ENCODE data around the gene SOX4.
"Not testable (repeated sequence)": the region's sequence is repeated elsewhere in the genome, so short reads cannot be mapped to it uniquely, and the experiment has no call there.

SOX4 gene

DNA sequence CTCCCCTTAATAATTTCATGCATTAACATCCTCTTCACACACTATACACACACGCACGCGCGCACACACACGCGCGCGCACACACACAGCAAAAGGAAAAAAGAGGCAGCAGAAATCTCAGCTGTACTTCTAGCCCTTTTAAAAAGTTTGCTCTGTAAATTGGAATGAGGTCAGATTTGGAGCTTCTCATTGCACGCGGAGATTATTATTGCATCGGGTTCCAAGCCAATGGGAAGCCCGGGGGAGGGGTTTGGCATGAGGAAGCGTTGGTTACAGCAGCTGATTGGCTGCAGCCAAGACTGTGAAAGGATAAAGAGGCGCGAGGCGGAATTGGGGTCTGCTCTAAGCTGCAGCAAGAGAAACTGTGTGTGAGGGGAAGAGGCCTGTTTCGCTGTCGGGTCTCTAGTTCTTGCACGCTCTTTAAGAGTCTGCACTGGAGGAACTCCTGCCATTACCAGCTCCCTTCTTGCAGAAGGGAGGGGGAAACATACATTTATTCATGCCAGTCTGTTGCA lies at the start of gene SOX4:
Gene SOX4 (plus strand): TSS at position 340 of the 515 bp plus-strand sequence. CDS start 784 bp downstream, outside the sequence.
- peak; percentile 70 for DNase-seq
- ATAC-seq = peak; percentile 73

DNA sequence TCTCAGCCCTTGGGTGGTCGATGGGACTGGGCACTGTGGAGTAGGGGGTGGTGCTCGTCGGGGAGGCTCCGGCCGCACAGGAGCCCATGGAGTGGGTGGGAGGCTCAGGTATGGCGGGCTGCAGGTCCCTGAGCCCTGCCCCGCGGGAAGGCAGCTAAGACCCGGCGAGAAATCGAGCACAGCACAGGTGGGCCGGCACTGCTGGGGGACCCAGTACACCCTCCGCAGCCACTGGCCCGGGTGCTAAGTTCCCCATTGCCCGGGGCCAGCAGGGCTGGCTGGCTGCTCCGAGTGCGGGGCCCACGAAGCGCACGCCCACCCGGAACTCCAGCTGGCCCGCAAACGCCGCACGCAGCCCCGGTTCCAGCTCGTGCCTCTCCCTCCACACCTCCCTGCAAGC lies 41.3 kb upstream of the SOX4 start:
- DNase-seq, ATAC-seq: not testable (repeated sequence)

DNA sequence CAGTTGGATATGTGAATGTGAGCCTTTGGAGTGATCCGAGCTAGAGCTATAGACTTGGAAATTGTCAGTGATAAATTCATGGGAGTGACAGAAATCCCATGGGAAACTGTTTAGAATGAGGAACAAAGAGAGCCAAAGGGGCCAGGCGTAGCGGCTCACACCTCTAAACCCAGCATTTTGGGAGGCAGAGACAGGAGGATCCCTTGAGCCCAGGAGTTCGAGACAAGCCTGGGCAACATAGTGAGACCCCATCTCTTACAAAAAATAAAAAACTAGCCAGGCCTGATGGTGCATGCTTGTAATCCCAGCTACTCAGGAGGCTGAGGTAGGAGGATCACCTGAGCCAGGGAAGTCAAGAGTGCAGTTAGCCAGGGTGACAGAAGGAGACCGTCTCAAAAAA lies 39.3 kb upstream of the SOX4 start:
- DNase-seq (no peak), ATAC-seq (no peak)

DNA sequence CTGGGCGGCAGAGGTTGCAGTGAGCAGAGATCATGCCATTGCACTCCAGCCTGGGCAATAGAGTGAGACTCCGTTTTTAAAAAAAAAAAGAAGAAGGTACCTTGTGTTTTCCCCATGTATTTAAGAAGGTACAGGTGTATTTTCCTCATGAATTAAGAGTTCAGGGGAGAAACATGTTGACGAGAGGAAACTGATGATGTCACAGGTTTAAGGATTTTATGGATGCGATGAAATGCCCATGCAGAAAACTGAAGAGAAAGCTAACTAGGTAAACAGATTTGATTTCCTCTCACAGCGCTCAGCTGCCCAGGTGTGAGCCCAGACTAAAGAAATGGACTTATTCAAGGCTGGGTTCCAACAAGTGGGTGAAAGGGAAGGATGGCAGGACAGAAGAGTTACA lies 38.4 kb upstream of the SOX4 start:
- DNase-seq (no peak), ATAC-seq (no peak)

DNA sequence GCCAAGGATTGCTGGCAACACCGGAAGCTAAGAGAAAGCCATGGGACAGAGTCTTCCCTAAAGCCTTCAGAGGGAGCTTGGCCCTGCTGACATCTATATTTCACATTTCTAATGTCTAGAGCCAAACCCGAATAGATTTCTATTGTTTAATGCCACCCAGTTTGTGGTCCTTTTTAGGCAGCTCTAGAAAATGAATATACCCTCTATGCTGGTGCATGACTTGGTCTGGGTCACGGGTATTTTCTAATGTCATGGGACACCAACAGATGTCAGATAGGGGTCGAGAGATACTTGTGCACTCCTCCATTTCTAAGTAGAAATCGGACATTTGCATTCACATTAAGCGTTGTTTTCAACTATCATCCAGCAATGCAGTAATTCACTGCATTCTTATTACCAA lies 37.0 kb upstream of the SOX4 start:
- ATAC-seq (no peak), DNase-seq (no peak)

DNA sequence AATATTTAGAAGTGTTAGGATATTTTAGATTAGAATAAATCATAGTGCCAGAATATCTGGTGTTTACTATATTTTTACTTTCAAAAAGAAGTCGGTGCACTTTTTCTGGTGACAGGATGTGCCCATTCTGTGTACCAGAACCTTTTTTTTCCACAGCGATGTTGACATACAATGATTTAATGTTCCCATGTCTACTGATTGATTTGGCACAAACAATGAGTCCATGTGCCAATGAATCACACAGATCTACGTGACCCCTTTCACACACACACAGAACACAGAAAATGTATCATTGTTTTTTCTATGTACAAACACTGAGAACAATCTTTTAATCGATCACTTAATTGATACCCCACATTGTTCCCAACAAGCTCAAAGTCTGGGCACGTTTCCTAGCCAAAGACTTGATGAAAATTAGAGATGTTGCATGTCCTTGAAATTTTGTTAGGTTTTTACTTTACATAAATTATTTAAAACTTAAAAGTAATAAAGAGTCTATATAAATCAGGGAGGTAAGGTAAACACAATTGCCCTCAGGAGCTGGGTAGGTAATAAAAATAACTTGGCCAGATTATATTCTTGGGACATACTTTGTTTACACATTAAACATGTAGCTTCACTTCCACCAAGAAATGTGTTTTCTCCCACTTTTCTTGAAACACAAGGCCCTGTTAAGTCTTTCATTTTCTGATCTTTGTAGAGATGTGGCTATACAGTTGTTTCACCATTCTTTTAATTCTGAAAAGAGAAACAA lies 36.4 kb upstream of the SOX4 start:
- no peak for ATAC-seq
- no peak for DNase-seq

DNA sequence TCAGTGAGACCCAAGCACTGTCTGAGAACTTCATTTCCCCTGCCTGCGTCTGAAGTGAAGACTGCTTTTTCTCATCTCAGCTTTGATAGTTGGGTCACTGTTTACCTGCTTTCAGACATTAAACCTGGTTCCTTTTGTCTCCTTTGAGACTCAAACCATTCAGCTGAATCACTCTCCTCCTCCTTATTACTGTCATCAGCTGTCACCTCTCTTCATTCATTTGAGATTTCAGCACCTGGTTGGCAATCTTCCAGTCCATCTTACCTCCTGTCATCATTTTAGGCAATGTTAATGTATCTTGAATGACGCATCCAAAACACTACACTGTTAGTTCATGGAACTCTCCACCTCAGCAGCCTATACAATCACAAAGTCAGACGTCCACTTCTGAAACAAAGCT lies 34.3 kb upstream of the SOX4 start:
- no peak for ATAC-seq

DNA sequence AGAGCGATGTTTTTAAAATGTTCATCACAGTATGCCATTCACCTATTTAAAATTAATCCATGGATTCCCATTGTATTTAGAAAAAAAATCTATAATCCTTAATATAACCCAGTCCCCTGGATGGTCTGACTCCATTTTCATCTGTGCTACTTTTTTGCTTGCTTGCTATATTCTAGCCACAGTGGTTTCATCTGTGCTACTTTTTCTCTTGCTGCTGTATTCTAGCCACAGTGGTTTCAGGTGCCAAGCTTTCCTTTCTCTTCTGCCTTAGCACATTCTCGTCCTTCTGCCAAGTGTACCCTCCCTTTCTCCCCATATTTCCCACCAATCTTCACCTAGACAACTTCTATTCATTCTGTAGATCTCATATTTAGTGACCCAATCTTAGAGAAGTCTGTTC lies 33.3 kb upstream of the SOX4 start:
- no peak for ATAC-seq
- no peak for DNase-seq

More for the DNA sequence above, 34.3 kb upstream of the SOX4 start:
- DNase-seq = no peak

DNA sequence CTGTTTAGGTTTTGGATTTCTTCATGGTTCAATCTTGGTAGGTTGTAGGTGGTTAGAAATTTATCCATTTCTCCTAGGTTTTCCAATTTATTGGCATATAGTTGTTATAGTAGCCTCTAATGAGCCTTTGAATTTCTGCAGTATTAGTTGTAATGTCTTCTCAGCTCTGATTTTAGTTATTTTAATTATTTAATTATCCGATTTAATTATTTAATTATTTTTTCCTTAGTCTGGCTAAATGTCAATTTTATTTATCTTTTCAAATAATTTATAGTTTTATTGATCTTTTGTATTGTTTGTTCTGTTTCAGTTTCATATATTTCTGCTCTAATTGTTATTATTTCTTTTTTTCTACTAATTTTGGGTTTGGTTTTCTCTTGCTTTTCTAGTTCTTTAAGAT lies 28.1 kb upstream of the SOX4 start:
- no peak for DNase-seq
- ATAC-seq = no peak

DNA sequence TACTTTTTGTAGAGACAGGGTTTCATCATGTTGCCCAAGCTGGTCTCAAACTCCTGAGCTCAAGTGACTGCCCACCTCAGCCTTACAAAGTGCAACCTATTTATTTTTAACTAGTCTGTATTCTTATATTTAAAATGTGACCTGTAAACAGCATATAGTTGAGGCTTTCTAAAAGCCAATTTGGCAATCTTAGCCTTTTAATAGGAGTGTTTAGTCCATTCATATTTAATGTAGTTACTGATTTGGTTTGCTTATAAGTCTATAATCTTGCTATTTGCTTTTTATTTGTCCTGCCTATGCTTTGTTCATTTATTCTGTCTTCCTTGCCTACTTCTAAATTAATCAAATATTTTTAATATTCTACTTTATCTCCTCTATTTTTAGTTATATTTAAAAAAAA lies 15.0 kb upstream of the SOX4 start:
- no peak for ATAC-seq

DNA sequence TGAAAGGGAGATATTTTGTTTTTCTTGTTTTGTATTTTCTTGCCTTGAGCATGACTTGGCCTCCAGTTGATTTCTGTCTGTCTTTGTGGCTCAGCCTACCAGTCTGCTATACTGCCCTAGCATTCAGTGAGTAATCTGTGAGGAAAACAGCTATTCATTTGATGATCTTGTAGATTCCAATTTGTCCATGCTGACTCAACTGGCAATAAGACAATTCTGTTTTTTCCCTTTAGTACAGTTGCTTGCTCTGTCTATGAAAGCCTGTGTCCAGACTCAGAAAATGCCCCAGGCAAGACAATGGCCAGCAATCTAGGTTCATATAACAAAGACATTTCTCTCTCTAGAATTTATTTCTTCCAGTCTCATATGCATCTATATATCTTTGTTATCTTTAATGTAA lies 10.9 kb upstream of the SOX4 start:
- no peak for DNase-seq
- ATAC-seq = no peak

More for the DNA sequence above, 15.0 kb upstream of the SOX4 start:
- DNase-seq = no peak

DNA sequence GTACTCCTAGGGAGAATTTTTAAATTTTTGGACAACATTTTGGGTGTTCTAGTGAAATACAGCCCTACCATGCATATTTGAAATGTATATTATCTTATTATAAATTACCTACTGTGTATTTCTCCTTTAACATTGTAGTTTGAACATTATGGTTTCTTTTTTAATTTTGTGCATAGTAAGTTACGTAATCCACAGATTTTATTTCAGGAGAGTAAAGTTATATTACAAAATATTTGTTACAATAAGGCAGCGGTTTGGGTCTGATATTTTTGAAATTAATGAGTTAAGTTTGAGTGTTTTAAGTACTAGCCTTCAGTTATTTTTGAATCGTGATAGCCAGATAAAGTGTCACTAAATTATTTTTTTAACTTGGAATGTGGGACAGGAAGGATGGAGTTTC lies 7.3 kb upstream of the SOX4 start:
- ATAC-seq = no peak
- DNase-seq = no peak

DNA sequence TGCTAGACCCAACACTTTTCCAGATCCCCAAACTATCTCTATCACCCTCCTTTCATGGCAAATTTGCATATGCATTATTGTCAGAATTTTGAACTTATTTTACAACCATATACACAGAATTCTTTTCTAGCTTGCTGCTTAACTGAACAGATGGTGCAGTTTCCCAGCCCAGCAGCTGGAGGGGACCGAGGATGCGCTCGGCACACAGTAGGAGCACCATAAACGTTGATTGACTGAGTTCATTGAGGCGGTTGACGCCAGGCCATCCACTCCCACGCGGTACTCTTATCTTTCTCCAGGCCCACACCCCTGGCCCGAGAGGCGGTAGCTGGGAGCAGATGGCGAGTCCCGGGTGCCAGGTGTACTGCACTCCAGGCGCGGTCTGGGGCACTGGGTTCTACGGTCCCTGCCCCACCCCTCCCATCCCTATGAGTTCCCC lies 6.8 kb upstream of the SOX4 start:
- no peak for ATAC-seq
- no peak for DNase-seq

DNA sequence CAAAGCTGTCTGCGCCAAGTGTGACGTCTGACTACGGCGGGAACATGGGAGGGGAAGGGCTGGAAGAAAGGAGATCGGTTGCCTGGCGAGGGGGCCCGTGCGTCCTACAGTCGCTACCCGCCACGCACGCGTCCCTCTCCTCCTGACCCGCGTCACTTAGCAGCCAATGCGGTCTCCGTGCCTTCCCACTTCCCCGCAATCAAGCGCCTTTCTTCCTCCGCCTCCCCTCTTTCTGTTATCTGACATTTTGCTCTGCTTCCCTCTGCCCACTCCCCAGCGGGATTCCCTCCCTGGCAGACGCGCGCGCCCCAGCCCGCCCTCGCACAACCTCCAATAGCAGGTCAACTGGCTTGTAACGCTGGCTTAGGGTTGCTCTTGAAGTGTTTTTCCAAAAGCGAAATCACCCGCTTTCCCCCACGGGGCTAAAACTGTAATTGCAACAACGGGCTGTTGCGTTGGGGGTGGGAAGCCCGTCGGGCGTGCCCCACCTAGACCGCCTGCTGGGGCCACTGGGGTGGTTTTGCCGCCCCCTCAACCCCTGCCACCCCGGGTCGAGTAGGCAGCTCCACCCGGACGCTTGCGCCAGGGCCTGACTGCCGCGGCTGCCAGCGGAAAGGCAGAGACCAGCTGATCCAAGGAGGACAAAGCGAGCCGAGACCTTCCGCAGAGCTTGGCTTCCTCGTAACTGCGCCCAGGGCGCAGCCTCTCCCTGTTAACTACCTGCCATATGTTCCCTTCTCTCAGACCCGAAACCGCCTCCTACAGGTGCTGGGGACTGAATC lies 6.2 kb upstream of the SOX4 start:
- ATAC-seq (peak; percentile 8), DNase-seq (peak; percentile 34)

DNA sequence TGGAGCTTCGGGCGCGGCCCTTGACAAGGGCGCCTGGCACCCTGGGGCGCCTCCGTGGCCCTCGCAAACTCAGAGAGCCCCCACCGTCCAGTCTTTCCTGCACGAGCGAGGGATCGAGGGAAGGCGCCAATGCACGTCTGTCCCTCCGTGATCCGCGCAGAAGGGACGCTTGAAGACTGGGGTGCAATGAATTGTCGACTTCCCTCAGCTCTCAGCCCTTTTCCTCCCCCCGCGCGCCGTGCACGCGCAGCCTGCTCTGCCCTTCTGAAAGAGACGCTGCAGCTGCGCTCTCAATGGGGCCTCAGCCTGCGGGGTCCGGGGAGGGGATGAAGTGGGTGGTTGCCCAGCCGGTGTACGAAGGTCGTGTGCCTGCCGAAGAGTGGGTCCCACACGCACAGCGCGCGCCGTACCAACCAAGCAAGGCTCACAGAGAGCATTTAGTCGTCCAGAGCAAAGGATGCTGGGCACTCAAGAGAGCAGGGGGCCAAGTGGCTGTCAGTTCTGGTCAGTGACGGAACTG lies 5.5 kb upstream of the SOX4 start:
- ATAC-seq (peak; percentile 21), DNase-seq (peak; percentile 41)

DNA sequence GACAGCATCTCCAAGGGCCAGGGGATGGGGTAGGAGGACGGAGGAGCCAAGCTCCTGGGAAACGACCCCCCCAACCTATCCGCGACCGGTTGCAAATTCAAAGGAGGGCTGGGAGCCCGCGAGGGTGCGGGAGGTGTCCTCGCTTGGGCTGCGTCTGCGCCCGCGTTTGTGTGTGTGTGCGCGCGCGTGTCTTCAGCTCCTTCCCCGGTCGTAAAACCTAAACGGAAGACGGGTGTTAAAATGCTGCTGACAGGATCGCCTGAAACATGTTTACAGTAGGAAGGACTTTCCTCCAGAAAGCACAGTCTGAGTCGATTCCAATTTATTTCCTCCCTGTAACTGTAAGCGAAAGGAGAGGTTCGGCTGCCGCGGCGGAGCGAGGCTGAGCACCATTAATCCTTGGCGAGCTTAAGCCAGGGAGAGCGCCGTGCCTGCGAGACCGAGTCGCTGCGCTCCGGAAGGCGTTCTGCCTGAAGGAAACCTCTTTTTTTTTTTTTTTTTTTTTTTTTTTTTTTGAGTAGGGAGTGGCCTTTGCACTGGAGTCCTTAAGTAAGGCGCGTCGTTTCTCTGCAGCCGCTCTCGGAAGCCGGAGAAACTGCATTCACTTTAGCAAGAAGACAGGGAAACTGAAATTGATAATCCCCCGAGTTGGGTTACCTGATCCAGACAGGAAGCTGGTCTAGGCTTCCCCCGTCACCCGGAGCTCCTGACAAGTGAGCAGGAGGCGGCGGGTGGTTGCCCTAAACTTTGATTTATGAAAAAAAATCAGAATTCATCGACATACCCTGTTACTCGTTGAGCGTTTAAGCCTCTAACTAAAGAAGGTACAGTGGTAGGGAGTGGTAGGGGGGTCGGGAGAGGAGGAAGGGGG lies 4.8 kb upstream of the SOX4 start:
- DNase-seq (peak; percentile 45), ATAC-seq (peak; percentile 21)

DNA sequence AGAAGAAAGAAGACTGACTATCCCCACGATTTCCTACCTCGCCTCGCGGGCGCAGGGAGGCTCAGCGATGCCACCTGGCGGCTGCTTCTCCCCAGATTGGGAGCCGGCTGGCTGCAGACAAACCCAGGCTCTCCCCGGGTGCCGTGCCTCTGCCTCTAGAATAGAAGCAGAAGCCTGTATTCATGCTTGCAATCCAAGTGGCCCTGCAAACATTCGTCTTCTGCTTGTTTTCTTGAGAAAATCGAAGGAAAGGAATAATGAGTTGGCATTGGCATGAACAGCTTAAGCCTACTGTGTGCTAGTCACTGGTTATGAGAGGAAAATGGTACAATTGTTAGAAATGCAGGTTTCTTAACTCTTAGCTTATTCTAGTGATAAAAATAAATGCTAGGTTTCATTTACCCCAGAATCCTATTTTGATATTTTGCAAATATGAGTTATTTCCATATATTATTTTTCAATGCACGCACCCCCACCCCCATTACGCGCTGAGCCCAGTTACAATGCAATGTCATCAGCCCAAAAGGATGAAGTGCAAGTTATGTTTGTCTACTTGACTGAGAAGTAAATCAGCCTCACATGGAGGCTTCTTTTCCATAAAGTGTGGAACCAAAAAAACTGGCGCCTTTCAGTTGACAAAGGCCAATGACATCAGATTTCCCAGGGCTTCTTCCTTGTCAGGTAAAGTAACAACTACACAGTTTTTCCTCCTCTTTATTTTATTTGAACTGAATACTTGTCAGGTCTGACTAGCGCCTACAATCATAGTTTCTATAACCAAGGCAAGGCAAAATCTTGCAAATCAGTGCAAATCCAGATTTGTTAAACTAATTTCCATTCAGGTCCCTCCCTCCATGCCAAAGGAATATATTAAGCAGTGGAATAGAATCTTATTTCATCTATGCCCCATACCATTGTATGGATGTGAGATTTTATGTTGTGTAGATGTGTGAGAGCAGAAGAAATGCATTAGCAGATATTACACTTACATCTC lies 3.9 kb upstream of the SOX4 start:
- DNase-seq (peak; percentile 89), ATAC-seq (peak; percentile 60)

DNA sequence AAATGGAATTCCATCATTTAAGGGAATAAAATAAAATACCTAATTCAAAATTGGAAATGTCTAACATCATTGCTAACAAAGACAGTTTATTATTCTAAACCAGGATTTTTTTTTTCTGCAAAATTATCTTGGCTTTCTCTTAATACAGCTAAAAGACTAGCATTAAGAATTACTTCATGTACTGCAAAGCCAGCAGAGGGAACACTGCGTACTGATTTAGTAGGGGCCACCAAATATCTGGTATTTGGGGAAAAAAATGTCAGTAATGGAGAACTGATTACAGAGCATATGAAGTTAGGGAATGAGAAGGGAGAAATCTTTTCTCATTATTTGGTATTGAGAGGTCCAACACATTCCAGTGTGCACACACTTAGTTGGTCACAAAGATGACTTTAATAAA lies 3.2 kb upstream of the SOX4 start:
- ATAC-seq = no peak
- no peak for DNase-seq

DNA sequence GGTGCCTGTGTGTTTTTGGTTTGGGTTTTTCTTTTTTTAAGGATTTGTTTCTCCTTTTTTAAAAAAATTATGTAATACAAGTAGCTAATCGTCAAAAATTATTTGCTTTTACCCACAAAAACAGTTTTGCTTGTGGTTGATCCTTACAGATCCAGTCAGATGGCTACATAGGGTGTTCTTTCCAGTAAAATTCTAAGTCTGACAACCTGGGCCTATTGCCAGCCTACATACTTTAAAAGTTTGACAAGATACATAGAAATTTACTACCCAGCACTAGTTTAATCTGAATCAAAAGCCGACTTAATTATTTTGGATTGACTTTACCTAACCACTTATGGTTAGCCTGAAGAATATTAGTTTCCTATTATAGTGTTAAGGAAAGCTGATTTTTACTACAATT lies 2.1 kb upstream of the SOX4 start:
- no peak for ATAC-seq
- no peak for DNase-seq

DNA sequence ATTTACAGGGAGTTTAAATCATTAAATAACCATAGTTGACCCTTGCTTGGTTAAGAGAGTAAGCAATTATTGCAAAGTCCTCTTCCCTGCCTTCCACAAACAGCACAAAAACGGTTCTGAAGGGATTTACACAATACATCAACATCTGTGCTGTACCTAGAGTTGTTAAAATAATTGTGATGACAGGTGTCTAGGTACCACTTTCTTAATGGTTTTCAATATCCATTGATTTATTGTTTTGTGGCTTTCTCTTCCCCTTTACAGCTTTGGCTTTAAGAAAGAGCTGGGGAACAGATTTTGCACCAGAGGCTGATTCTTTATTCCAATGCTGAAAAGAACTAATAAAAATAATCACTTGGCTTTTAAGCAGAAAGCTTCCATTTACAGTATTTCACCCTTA lies 598 bp upstream of the SOX4 start:
- ATAC-seq = no peak
- no peak for DNase-seq

DNA sequence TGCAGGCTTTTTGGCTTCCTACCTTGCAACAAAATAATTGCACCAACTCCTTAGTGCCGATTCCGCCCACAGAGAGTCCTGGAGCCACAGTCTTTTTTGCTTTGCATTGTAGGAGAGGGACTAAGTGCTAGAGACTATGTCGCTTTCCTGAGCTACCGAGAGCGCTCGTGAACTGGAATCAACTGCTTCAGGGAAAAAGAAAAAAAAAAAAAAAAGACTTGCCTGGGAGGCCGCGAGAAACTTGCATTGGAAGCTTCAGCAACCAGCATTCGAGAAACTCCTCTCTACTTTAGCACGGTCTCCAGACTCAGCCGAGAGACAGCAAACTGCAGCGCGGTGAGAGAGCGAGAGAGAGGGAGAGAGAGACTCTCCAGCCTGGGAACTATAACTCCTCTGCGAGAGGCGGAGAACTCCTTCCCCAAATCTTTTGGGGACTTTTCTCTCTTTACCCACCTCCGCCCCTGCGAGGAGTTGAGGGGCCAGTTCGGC lies 420 bp downstream of the SOX4 start:
- peak; percentile 10 for ATAC-seq
- DNase-seq = peak; percentile 30

Data from stimulated activated naive CD8-positive, alpha-beta T cell treated with anti-CD3 and anti-CD28 coated beads, Interleukin-15, Interleukin-2, amounts not matched to agents 100 U/mL and 50 U/mL, for 24 hours (primary cell).